ENCODE measurements around the gene PRKAA1.

DNA sequence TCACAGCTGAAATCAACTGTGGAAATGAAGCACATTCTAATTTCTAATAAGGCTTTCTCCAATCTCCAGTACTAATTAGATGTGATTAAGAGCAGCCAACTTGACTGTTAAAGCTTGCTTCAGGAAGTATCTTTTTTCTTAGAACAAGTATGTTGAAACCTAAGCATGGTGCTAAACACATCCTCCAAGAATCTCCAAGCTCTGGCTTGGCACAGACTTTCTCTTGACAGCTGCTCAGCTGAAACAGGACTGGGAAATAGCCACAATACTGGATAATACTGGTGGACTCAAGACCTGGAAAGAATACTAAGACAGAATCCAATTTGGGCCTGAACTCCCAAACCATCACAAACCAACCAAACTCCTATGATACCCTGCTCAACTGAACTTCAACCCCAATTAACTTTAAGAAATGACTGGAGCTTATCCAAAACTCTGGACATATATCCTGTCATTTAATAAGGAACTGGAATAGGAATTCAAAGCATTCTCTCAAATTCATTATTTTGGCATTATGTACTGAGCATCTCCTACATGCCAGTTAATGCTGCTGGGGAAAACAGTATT is 16.2 kb downstream of the PRKAA1 start:
- TF ChIP-seq EZH2 (IDR thresholded peaks at IDR 0.05) (no peak), POLR2AphosphoS5 (IDR thresholded peaks at IDR 0.05; ENCODE audit: borderline replicate concordance, low read depth, low read length) (no peak), FOXP2 (optimal IDR thresholded peaks at IDR 0.05; ENCODE audit: control extremely low read depth, extremely low read length, insufficient read depth) (no peak)
